GM12878 (cell line): Measurements from ENCODE around the gene OGFRL1. TPM values are rescaled to one million over a fixed set of nuclear protein-coding genes. Genes with fewer than 3 reads are reported as not detected.

ENCODE experiments used
- BACH1 ChIP-seq: fragments of 450-650 bp; IDR thresholded peaks from 2 replicates; pipeline ENCODE4 v1.6.1; 2017; ENCODE audit warnings: mild to moderate bottlenecking, borderline replicate concordance
- IKZF2 ChIP-seq, 2 experiments: fragments of 450-650 bp; IDR thresholded peaks; 2 replicates each; pipeline ENCODE4 v1.6.1; 2017; ENCODE audit warnings: mild to moderate bottlenecking in 2 of 2, moderate library complexity in 2 of 2
- PAX8 ChIP-seq: fragments of 450-650 bp; IDR thresholded peaks from 2 replicates; pipeline ENCODE4 v1.6.1; 2017; ENCODE audit warnings: mild to moderate bottlenecking, moderate library complexity
- RBBP5 ChIP-seq: fragments of 200-600 bp; sonication (generic); conservative IDR thresholded peaks from 2 replicates; pipeline ENCODE4 v1.6.1; 2016
- polyA plus RNA-seq, 11 experiments: library from polyadenylated mRNA; depleted of rRNA in 4 of 11; unstranded in 6 of 11; stranded (reverse) in 5 of 11; fragments of >200 nt; fragmentation: Nextera tagmentation in 4 of 11; fragmentation: Illumina TruSeq in 1 of 11; extraction: Ambion mirVana in 4 of 11; extraction: Trizol in 1 of 11; gene quantifications; 1 replicate in 1 of 11; 2 replicates in 10 of 11; pipeline versions ENCODE4 v1.2.1 to v1.2.3, GENCODE V29; 2011 to 2016; ENCODE audit warnings: inconsistent platforms in 2 of 11, missing spikeins in 2 of 11, low read depth in 1 of 11
- total RNA-seq, 4 experiments: library from RNA; depleted of rRNA in 3 of 4; stranded (reverse); fragments of >200 nt in 3 of 4; fragmentation: Illumina TruSeq in 1 of 4; extraction: Trizol in 1 of 4; gene quantifications; 2 replicates each; pipeline versions ENCODE4 v1.2.1 to v1.2.3, GENCODE V29; 2013 to 2021
- TF ChIP-seq, protein P1 (sequence below): IDR thresholded peaks from 2 replicates; pipeline ENCODE4 v1.6.1; 2012; ENCODE audit warnings: improper control_type of control experiment, low read depth, low read length; ENCODE audit not compliant: insufficient replicate concordance
- TF ChIP-seq, protein P2 (sequence below): fragments of 450-650 bp; formaldehyde crosslinking; IDR thresholded peaks from 2 replicates; pipeline ENCODE4 v1.4.0; 2020; ENCODE audit warnings: mild to moderate bottlenecking, moderate library complexity

Gene OGFRL1
- total and polyA plus RNA-seq, 10 of the 15 experiments (the other 5 are each of a cell fraction or from before 2014, with no cell fraction given), result 0.24 to 5.8 (median 2.3) TPM

DNA sequence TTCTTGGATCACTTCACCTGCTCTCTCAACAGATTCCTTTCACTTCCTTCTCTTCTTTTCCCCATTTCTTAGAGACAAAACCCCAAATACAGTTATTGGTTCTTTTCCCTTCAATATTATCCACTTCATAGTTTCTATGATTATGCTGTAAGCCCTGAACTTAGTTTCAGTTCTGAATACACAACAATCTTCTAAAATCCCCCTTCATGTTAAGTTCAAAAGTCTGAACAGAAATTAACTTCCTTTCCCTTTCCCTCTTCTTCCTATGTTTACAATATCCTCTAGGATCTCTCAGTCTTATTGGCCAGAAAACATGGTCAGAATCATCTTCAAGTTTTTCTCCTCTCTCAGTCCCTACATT lies 57.7 kb downstream of the OGFRL1 start (continued):
- TF ChIP-seq, protein P1, sequence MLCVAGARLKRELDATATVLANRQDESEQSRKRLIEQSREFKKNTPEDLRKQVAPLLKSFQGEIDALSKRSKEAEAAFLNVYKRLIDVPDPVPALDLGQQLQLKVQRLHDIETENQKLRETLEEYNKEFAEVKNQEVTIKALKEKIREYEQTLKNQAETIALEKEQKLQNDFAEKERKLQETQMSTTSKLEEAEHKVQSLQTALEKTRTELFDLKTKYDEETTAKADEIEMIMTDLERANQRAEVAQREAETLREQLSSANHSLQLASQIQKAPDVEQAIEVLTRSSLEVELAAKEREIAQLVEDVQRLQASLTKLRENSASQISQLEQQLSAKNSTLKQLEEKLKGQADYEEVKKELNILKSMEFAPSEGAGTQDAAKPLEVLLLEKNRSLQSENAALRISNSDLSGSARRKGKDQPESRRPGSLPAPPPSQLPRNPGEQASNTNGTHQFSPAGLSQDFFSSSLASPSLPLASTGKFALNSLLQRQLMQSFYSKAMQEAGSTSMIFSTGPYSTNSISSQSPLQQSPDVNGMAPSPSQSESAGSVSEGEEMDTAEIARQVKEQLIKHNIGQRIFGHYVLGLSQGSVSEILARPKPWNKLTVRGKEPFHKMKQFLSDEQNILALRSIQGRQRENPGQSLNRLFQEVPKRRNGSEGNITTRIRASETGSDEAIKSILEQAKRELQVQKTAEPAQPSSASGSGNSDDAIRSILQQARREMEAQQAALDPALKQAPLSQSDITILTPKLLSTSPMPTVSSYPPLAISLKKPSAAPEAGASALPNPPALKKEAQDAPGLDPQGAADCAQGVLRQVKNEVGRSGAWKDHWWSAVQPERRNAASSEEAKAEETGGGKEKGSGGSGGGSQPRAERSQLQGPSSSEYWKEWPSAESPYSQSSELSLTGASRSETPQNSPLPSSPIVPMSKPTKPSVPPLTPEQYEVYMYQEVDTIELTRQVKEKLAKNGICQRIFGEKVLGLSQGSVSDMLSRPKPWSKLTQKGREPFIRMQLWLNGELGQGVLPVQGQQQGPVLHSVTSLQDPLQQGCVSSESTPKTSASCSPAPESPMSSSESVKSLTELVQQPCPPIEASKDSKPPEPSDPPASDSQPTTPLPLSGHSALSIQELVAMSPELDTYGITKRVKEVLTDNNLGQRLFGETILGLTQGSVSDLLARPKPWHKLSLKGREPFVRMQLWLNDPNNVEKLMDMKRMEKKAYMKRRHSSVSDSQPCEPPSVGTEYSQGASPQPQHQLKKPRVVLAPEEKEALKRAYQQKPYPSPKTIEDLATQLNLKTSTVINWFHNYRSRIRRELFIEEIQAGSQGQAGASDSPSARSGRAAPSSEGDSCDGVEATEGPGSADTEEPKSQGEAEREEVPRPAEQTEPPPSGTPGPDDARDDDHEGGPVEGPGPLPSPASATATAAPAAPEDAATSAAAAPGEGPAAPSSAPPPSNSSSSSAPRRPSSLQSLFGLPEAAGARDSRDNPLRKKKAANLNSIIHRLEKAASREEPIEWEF, result no peak
- TF ChIP-seq, protein P2, sequence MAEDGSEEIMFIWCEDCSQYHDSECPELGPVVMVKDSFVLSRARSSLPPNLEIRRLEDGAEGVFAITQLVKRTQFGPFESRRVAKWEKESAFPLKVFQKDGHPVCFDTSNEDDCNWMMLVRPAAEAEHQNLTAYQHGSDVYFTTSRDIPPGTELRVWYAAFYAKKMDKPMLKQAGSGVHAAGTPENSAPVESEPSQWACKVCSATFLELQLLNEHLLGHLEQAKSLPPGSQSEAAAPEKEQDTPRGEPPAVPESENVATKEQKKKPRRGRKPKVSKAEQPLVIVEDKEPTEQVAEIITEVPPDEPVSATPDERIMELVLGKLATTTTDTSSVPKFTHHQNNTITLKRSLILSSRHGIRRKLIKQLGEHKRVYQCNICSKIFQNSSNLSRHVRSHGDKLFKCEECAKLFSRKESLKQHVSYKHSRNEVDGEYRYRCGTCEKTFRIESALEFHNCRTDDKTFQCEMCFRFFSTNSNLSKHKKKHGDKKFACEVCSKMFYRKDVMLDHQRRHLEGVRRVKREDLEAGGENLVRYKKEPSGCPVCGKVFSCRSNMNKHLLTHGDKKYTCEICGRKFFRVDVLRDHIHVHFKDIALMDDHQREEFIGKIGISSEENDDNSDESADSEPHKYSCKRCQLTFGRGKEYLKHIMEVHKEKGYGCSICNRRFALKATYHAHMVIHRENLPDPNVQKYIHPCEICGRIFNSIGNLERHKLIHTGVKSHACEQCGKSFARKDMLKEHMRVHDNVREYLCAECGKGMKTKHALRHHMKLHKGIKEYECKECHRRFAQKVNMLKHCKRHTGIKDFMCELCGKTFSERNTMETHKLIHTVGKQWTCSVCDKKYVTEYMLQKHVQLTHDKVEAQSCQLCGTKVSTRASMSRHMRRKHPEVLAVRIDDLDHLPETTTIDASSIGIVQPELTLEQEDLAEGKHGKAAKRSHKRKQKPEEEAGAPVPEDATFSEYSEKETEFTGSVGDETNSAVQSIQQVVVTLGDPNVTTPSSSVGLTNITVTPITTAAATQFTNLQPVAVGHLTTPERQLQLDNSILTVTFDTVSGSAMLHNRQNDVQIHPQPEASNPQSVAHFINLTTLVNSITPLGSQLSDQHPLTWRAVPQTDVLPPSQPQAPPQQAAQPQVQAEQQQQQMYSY (CRISPR knock-in tag), result no peak
- TF ChIP-seq RBBP5 (no peak), PAX8 (no peak), BACH1 (no peak), IKZF2 (IDR thresholded peaks at IDR 0.05) (no peak; a peak in 2 of 4 replicates)
